ENCODE measurements around the gene GNAQ. TPM values are rescaled to one million over a fixed set of nuclear protein-coding genes. Genes with fewer than 3 reads are reported as not detected.

The GNAQ gene
- total RNA-seq, 1 donor = 58.0 TPM

DNA sequence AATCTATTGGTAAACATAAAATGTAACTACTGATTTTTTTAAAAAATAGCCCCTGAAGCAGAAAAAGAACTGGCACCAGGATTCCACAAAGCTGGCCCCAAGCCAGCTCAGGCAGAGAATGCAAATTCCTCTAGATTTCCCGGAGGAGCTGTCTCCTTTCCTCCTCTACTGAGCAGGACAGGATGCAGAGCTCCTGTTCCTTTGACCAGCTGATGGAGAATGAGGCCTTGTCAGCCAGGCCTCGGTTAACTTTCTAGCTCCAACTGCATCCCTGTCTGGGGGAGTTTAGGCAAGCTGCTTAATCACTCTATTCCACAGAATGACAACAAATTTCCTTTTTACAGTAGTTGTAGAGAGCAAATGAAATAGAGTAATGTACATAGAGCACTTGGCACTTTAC, 155.5 kb downstream of the GNAQ start:
- peak; percentile 67 for DNase-seq (ENCODE audit: low read depth)
- TF ChIP-seq, protein P1, sequence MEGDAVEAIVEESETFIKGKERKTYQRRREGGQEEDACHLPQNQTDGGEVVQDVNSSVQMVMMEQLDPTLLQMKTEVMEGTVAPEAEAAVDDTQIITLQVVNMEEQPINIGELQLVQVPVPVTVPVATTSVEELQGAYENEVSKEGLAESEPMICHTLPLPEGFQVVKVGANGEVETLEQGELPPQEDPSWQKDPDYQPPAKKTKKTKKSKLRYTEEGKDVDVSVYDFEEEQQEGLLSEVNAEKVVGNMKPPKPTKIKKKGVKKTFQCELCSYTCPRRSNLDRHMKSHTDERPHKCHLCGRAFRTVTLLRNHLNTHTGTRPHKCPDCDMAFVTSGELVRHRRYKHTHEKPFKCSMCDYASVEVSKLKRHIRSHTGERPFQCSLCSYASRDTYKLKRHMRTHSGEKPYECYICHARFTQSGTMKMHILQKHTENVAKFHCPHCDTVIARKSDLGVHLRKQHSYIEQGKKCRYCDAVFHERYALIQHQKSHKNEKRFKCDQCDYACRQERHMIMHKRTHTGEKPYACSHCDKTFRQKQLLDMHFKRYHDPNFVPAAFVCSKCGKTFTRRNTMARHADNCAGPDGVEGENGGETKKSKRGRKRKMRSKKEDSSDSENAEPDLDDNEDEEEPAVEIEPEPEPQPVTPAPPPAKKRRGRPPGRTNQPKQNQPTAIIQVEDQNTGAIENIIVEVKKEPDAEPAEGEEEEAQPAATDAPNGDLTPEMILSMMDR (IDR thresholded peaks at IDR 0.05; ENCODE audit: insufficient read depth, low read length) = no peak

DNA sequence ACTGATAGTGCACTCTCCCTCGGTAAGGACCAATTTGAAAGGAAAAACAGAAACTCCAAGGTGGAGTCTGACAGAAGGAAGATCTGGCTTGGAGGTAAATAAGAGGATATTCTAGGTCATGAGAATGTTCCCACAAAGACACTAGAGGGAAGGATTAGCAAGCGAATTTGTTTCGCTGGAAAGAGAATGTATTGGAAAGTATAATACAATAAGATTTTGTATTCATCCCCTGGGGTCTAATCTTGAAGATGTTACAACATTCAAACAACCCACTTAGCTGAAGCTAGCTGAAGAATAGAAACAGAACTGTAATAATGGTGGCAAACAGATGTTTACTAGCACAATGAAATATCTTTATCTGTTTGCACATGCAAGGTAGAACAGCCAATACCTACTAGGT, 158.7 kb downstream of the GNAQ start:
- DNase-seq (ENCODE audit: low read depth) = no peak
- H3K4me3 ChIP-seq (ENCODE audit: low read depth, low read length) = no peak overlapping the region
- TF ChIP-seq, protein P1 (IDR thresholded peaks at IDR 0.05; ENCODE audit: insufficient read depth, low read length) = no peak

More for the DNA sequence above, 155.5 kb downstream of the GNAQ start:
- no peak overlapping the region for H3K4me3 ChIP-seq (ENCODE audit: low read depth, low read length)

DNA sequence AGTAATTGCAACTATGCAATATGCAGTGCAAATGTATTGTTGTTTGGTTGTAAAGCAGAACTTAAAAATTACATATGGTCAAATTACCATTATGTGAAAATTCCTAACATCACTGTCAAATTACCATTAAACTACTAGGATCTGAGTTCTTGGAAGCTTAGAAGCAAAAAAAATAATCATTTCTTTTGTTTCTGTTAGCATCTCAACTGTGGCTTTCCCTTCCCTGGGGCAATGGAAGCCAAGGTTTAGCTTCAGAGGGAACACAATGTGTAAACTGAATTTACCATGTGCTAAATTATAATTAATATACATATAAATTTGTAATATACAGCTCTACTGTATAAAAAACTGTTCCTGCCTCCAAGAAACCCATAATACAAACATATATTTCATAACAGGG, 159.4 kb downstream of the GNAQ start:
- no peak for DNase-seq (ENCODE audit: low read depth)
- TF ChIP-seq, protein P1 (IDR thresholded peaks at IDR 0.05; ENCODE audit: insufficient read depth, low read length) = no peak
- no peak overlapping the region for H3K4me3 ChIP-seq (ENCODE audit: low read depth, low read length)

DNA sequence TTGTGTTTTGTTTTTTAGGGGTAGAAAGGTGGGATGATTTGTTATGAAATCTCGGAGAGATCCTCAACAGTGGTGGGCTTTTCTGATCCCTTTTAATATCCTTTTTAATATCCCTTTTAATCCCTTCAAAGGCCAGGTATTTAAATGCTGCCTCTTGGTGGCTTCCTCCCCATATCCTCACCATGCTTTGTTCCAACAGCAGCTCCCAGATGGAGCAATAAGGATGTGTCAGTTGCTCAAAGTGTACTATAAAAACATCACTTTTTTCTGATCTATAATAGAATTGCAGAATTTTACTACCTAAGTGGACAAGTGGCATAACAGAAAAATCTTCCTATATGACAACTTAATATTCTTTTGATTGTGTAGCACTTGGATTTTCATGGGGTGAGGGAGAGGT, 160.1 kb downstream of the GNAQ start:
- TF ChIP-seq, protein P1 (IDR thresholded peaks at IDR 0.05; ENCODE audit: insufficient read depth, low read length) = no peak
- no peak for DNase-seq (ENCODE audit: low read depth)
- H3K4me3 ChIP-seq (ENCODE audit: low read depth, low read length) = no peak overlapping the region

DNA sequence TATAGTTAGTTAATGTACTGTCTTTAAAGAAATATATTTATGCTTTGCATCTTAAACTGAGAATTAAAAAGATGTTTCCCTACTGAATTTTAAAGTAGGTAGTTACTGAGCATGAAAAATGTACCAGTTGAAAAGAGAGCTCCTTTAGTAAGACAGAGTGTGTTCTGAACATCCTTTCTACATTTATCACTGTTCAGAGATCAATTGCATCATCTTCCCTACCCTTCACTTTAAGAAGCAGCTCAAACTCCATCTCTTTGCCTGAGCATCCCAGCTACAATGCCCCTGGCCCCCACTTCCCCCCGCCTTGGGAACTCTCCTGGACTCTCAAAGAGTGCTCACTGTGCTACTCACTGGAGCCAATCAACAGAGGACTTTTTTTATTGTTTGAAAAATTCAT, 164.7 kb downstream of the GNAQ start:
- TF ChIP-seq, protein P1 (IDR thresholded peaks at IDR 0.05; ENCODE audit: insufficient read depth, low read length) = no peak
- no peak overlapping the region for H3K4me3 ChIP-seq (ENCODE audit: low read depth, low read length)
- DNase-seq (ENCODE audit: low read depth) = no peak

DNA sequence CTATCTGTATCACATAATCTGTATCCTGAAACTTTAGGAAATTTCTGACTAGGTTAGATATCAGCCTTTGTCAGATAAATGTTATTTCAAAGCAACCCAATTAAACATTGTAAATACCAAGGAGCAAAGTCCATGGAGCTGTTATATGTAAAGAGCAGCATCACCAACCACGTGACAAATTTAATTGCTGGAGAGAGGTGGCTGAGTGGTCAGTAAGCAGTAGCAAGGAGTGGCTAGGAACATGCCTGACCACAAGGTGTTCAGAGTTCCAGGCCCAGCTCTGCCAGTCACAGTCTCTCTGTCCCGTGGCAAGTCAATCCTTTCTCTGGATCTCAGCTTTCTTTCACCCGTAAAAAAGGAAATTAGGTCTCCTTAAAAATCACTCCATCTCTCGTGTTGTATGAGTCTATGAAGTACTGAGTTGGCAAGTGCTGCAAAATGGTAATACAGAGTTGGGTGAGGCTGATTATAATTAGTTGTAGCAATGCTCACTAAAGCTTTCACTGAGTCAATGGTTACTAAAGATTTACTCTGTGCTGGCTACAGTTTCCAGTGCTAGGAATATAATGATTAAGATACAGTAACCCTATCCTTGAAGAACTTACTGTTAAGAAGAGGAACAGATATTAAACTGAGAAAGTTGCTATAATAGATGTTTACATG, 166.1 kb downstream of the GNAQ start:
- TF ChIP-seq, protein P1 (IDR thresholded peaks at IDR 0.05; ENCODE audit: insufficient read depth, low read length) = no peak
- DNase-seq (ENCODE audit: low read depth) = no peak
- no peak overlapping the region for H3K4me3 ChIP-seq (ENCODE audit: low read depth, low read length)

All from fibroblast of the aortic adventitia (primary cell).